Measurements from ENCODE around the gene SPRING1.
A peak's percentile ranks its signal among the peaks of the same experiment; 100 is the strongest.

Gene SPRING1

DNA sequence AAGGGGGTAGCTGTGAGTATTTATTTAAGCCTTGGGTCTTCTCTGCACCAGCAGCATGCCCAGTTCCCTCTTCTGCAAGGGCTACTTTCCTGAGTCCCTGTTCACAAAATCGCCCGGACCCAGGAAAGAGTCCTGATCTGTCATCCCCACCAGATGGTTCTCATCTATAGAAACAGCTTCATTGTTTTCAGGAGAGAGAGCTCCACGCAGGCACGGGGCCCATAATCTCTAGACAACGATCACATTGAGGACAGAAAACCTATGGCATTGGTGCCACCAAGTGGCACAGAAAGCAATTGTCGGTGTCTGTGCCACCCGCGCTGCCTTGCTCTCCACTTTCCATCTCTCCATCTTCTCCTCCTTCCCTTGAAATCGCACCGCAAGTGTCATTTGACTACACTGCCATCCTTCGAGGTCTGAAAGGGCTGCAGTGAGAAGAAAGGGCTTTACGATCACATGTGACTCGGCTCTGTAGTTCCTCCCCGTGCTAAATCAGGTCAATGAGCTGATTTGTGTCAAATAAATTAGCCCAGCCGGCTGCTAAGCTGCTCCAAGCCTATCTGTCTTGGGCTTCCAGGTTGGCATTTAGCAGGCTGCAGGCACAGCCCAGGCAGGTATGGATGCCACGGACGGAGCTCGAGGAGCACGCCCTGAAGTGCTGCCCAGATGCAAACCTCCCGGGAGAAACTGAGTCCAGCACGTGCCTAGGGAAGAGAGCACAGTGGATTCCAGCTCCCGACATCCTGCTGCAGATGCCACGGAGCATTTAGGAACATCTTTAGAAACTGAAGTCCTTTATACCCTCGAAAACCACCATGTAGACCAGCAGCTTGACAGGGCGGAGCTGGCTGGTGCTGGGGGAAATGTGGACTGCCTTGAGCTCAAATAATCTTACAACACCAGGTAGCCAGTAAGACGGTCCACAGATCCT is 28.8 kb downstream of the SPRING1 start:
- peak; percentile 20 for DNase-seq

DNA sequence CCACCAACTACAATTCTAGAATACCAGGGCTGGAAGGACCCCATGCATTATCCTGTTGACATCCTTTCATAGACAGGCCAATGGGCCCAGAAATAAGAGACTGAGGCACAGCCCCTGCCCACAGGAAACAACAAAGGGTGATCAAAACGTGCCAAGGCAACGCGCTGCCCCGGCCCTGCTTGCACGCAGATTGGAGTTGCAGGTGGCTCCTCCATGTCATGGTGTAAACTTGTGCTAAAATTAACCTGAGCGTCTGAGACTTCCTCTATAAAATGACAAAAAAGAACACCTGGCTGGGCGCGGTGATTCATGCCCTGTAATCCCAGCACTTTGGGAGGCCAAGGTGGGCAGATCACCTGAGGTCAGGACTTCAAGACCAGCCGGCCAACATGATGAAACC is 30.1 kb downstream of the SPRING1 start:
- no peak for DNase-seq

DNA sequence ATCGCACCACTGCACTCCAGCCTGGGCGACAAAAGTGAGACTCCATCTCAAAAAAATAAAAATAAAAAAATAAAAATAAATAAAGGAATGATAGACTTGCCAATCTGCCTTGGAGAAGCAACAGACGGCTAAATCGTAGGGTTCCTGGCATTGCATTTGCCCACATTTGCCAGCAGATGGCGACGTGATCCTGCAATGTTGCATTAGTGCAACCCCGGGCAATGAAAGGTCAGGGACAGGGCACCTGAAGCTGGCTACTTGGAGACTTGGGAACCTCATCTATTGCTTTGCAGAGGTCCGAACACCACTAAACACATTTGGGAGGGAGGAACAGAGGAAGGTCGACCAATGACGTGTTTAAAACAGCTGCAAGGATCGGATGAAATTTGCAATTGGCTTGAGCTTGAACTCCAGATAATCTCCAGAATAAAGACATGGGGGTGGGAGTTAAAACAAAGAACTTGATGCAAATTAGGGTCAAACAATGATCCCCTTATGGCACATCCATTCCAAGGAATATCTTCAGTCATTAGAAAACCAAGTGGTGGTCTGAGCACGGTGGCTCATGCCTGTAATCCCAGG is 34.6 kb downstream of the SPRING1 start:
- peak; percentile 54 for DNase-seq

DNA sequence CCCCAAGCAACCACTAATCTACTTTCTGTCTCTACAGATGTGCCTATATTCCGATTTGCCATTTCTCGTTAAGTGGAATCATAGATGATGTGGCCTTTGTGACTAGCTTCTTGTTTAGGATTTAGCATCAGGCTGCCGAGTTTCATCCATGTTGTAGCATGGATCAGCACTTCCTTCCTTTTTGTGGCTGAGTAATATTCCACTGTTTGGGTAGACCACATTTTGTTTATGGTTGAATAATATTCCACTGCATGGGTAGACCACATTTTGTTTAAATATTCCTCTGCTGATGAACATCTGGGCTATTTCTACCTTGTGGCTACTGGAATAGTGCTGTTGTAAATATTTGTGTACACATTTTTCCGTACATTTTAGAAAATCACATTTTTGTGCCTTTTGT is 36.4 kb downstream of the SPRING1 start:
- no peak for DNase-seq

DNA sequence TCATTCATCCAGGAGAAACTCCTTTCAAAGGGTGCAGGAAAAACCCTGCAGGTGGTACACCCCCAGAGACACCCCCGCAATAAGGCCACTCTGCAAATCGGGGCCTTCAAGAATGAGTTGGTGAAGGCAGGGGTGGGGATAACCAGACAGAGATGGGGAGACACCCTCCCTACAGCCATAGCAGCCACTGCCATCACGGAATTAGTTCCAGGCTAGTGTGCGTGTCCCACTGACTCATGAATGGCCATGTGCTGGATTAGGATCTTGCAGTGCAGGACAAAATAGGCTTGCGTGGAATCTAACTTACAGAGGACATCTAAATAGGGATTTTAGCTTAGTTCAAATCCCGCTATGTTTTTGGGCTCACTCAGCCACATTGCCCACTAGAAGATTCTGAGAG is 37.8 kb downstream of the SPRING1 start:
- DNase-seq, result no peak

DNA sequence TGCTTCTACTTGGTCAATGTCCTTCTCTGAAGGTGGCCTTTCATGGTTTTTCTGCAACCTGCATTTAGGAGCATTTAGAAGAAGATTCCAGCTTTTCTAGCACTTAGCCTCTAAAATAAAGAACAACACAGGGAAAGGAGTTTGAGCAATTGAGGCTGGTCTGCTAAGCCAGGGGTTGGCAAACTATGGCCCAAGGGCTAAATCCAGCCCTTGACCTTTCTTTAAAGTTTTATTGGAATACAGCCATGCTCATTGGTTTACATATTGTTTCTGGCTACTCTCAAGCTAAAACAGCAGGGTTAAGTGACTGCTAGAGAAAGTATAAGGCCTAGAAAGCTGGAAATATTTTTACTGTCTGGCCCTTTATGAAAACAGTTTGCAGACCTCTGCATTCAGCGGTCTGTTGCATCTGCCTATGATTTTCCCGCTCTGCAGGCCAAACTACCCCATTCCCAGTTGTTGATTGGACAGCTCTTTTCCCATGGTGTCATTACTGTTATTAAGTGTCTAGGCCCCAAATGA is 39.3 kb downstream of the SPRING1 start:
- DNase-seq, result no peak

DNA sequence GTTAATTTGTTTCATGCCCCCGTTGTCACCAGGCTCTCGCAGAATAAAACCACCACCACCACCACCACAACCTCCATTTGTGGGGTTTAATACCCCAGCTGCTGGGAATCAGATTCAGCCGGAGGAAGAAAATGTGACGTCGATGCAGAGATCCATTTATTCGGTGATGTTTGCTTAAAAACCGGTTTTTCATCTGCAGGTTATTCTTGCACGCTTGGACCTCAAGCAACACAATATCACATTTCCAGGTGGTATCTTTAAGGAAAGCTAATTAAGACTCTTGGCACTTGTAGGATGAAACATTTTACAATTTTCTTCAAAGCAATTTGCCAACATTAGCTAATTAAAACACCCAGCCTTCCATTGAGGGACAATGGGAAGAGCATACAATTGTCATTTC is 39.8 kb downstream of the SPRING1 start:
- no peak for DNase-seq

DNA sequence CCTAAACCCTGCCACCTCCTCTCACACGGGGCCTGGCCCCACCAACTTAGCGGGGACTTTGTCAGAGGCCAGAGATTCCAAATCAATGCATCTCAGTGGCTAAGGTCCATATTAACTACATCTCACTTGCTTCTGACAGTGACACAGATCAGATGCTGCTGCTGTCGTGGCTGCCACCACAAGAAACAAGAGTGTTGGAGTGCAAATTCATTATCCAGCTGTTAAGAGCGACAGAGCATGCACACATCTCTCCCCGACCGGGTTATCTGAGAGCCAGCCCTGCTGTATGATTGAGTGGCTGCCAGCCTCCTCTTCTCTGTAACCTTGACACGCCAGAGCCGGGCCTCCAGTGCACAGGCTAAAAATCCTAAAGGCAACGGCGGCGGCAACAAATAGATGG is 40.2 kb downstream of the SPRING1 start:
- no peak for DNase-seq

DNA sequence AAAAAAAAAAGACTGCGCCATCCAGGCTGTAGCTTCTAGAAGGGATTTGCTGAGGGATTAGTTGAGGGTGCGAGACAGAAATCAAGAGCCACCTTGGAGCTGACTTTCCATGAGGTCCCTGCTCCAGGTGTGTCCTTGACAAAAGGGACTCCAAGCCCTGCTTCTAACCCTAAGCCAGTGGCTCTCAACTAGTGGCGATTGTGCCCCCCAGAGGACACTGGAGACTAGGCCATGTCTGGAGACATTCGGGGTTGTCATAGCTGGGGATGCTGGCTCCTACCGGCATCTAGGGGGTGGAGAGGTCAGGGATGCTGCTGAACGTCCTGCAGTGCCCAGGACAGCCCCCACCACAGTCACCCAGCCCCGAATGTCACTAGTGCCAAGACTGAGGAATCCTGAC is 40.6 kb downstream of the SPRING1 start:
- no peak for DNase-seq

DNA sequence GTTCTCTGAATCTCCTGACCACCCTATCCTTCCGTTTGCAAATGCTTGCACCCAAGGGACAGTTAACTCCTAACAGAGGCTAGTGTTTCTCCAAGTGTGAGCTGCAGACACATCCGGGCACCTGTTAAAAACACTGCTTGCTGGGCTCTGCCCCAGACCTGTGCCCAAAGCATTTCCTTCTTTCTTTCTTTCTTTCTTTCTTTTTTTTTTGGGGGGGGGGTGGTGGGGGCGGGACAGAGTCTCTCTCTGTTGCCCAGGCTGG is 42.5 kb downstream of the SPRING1 start:
- no peak for DNase-seq

DNA sequence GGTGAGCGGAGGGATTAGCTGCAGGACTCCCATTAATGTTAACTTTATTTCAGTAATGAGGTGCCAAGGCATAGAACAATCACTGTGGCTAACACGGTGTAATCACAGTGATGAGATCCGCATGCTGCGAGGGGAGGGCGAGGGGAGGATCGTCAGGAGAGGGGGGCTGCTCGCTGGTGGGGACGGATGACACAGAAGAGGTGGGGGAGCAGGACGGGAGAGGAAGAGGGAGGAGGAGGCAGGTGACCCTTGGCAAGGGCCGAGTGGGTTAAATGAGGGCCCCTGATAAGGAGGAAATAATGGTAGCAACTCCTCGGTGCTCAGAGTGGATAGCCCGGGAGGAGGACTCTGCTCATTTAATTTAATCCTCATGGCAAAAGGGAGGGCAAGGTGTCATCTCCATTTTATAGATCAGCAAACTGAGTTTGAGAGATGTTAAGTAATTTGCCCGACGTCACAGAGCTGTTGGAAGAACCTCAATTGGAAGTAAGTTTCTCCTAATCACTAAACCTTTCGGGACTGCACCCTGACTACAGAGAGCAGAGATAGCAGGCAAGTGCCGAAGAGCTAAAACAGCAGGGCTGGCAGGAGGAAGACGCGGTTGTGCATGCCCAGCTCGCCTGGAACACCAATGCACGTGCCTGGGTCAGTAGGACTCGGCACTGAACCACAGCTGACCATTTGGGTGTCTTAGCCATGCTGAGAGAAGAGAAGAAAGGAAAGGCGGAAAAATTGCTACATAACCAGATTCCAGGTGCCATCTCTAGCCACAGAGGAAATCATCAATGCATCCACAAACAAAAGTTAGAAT is 43.0 kb downstream of the SPRING1 start:
- no peak for DNase-seq

DNA sequence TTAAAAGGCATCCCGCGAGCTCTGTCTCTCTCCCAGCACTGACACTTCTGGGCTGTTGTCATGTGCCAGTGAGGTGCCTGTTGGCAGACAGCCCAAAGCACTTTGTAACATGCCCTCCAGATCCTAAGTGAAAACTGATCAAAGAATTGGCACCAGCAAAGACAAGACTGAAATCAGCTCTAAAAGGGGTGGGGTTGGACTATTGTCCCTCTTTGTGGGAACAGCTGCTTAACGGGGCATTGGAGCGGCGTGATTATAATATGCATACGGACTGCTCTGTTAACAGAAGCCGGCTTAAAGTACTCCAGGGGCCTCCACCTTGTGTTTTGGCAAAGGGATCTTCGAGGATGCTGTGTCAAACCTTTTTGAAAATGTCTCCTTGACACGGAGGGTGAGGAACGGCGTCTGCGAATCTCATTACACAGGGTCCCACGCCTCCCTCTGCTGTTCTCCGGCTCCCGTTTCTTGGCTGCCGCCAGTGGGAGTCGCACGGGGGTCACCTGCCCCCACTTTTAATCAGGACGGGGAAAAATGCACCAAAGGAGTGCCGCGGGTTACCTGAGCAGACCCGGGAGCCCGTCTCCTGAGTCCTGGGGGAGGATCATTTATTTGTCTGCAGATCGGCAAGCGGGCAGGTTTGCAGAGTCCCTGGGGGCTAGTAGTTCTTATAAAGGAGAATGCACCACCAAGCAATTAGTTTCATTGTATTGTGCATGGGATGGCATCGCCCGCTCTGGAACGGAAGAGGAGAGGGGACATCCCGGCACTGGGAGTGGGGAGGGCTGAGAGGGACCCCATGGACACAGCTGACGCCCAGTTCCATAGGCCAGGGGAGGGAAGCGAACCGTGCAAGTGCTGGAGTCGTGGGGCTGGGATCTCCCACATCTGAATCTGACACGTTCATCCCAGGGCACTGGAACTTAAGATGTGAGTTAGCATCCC is 44.3 kb downstream of the SPRING1 start:
- DNase-seq, result no peak

DNA sequence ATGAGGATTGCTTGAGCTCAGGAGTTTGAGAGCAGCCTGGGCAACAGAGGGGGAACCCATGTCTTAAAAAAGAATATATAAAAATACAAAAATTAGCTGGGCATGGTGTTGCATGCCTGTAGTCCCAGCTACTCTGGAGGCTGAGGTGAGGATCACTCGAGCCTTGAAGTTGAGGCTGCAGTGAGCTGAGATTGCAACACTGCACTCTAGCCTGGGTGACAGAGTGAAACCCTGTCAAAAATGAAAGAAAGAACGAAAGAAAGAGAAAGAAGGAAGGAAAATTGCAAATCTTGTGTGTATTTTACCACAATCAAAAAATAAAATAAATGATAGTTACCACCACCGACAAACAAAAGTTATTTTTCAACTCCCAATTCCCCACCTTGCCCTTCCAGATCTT is 45.3 kb downstream of the SPRING1 start:
- no peak for DNase-seq

DNA sequence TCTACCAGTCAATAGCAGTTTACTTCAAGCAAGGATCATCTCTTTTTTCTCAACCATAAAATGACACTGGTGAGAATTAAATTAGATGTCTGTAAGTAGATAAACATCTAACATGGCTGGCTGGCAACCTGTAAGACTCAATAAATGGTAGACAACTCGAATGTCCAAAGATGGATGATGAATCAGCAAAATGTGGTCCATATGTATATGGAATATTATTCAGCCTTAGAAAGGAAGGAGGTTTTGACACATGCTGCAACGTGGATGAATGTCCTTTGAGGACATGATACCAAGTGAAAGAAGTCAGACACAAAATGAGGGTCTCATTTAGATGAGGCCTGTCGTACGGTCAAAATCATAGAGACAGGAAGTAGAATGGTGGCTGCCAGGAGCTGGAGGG is 46.2 kb downstream of the SPRING1 start:
- DNase-seq, result no peak

DNA sequence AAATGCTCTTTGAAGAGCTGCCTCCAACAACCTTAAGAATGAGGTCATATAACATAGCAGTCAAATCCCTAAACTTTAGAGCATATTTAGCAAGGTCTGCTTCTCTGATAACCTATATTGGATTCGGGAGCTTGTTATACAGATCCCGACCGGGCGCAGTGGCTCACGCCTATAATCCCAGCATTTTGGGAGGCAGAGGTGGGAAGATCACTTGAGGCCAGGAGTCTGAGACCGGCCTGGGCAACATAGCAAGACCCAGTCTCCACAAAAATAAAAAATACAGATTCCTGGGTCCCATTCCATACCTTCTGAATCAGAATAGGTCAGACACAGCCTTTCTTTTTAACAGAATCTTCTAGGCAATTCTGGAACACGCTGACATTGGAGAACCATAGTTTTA is 46.7 kb downstream of the SPRING1 start:
- DNase-seq, result no peak

DNA sequence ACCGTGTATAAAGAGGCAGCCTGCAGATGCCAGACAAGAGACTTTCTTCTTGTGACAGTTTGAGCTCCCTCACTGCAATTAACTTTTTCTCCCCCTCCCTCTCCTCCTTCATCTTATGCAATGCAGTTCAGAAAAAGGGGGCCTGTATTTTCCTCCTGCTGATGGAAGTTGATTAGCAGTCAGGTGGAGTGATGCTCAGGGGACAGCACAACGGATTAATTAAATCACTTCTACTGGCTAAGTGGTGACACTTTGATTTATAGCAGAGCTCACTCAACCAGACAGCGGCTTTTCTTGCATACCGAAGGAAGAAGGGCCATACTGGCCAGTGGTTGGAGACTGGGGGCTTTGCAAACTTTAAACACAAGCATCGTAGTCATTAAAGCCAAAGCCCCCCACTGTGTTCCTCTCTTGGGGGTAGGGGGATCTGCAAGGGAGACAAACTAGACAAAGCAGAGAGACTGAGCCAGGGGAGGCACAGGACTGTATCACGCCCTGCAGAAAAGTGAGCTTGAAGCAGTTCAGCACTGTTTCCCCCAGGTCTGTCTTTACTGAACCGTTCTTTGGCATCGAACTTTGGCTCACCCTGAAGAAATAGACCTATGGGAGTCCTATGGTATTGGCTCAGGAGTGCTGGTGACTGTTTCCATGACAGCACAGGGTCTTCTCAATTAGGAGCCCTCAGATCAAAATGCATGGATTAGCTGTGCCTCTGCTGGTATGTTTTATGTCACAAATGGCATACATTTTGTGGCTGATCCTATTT is 47.7 kb downstream of the SPRING1 start:
- no peak for DNase-seq

DNA sequence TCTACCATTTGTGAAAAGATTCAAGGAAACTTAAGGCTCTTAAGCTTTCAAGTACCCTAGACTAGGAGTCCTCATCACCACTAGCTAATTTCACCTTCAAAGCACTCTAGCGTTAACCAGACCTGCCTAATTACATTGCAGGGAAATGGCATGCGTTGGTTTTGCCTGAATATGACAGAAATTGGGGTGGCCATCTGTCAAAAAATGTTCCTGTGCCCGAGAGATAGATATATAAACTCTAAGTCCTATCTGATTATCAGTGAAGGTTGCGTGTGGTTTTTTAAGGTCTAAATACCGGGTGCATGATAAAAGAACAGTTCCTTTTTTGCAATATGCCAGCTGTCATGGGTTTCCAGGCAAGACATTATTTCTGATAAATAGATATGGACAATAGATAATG is 48.3 kb downstream of the SPRING1 start:
- DNase-seq, result no peak

All from T-helper 9 cell (primary cell).